HepG2 (cell line): ENCODE data around the gene AAMP. TPM values are rescaled to one million over a fixed set of nuclear protein-coding genes. Genes with fewer than 3 reads are reported as not detected.

Experiments
- FOXJ3 ChIP-seq: sonication (generic); formaldehyde crosslinking; IDR thresholded peaks from 2 replicates; pipeline ENCODE4 v1.4.0; 2020; ENCODE audit warnings: missing genetic modification reagents, mild to moderate bottlenecking, borderline replicate concordance
- PPARG ChIP-seq: conservative IDR thresholded peaks from 2 replicates; pipeline ENCODE4 v1.6.1; 2016; ENCODE audit warnings: missing biosample characterization, missing genetic modification reagents
- RARG ChIP-seq: sonication (generic); formaldehyde crosslinking; IDR thresholded peaks from 2 replicates; pipeline ENCODE4 v1.4.0; 2020; ENCODE audit warnings: low read depth, mild to moderate bottlenecking, missing genetic modification reagents
- SOX5 ChIP-seq: IDR thresholded peaks from 2 replicates; pipeline ENCODE4 v1.6.1; 2016; ENCODE audit warnings: borderline replicate concordance
- SP5 ChIP-seq: IDR thresholded peaks from 2 replicates; pipeline ENCODE4 v1.6.1; 2016; ENCODE audit warnings: low read depth, borderline replicate concordance
- TAF1 ChIP-seq: sonication (generic); formaldehyde crosslinking; IDR thresholded peaks from 2 replicates; pipeline ENCODE4 v1.4.0; 2020; ENCODE audit warnings: missing genetic modification reagents
- TBX3 ChIP-seq: fragments of 450-650 bp; IDR thresholded peaks from 2 replicates; pipeline ENCODE4 v1.6.1; 2017; ENCODE audit warnings: antibody characterized with exemption, mild to moderate bottlenecking, inconsistent platforms, borderline replicate concordance
- TEAD3 ChIP-seq: optimal IDR thresholded peaks from 2 replicates; pipeline ENCODE3; 2016; ENCODE audit warnings: borderline replicate concordance
- ZIK1 ChIP-seq: sonication (generic); formaldehyde crosslinking; IDR thresholded peaks from 2 replicates; pipeline ENCODE4 v1.5.0; 2020; ENCODE audit warnings: mild to moderate bottlenecking, low read depth, missing genetic modification reagents, borderline replicate concordance
- ZNF430 ChIP-seq: sonication (generic); formaldehyde crosslinking; IDR thresholded peaks from 2 replicates; pipeline ENCODE4 v1.9.0; 2021; ENCODE audit warnings: mild to moderate bottlenecking, missing genetic modification reagents
- ZNF563 ChIP-seq: sonication (generic); formaldehyde crosslinking; IDR thresholded peaks from 2 replicates; pipeline ENCODE4 v1.8.0; 2022; ENCODE audit warnings: mild to moderate bottlenecking, moderate library complexity, missing genetic modification reagents
- ZNF605 ChIP-seq: sonication (generic); formaldehyde crosslinking; IDR thresholded peaks from 2 replicates; pipeline ENCODE4 v1.8.0; 2022; ENCODE audit warnings: mild to moderate bottlenecking, missing genetic modification reagents
- polyA plus RNA-seq, 8 experiments: library from polyadenylated mRNA; depleted of rRNA in 3 of 8; stranded (reverse) in 7 of 8; unstranded in 1 of 8; fragments of >200 nt; fragmentation: Illumina TruSeq in 4 of 8; extraction: Trizol in 4 of 8; gene quantifications; 2 replicates each; pipeline versions ENCODE4 v1.2.1 to v1.2.3, GENCODE V29; 2011 to 2016; ENCODE audit warnings: low read depth in 4 of 8, missing spikeins in 1 of 8, mixed read lengths in 1 of 8; ENCODE audit not compliant: insufficient read depth in 1 of 8
- total RNA-seq, 5 experiments: library from RNA; depleted of rRNA; stranded (reverse); fragments of >200 nt; fragmentation: Illumina TruSeq; extraction: Trizol; gene quantifications; 2 replicates each; pipeline ENCODE4 v1.2.3, GENCODE V29; 2016; ENCODE audit warnings: low read depth in 1 of 5
- TF ChIP-seq, protein P1 (sequence below): sonication (generic); formaldehyde crosslinking; IDR thresholded peaks from 2 replicates; pipeline ENCODE4 v1.4.0; 2020; ENCODE audit warnings: missing genetic modification reagents, mild to moderate bottlenecking, borderline replicate concordance
- TF ChIP-seq, protein P2 (sequence below): sonication (generic); formaldehyde crosslinking; IDR thresholded peaks from 2 replicates; pipeline ENCODE4 v1.4.0; 2020; ENCODE audit warnings: low read depth, missing genetic modification reagents
- TF ChIP-seq, protein P3 (sequence below): sonication (generic); formaldehyde crosslinking; IDR thresholded peaks from 2 replicates; pipeline ENCODE4 v1.4.0; 2020; ENCODE audit warnings: missing genetic modification reagents
- TF ChIP-seq, protein P4 (sequence below): sonication (generic); formaldehyde crosslinking; IDR thresholded peaks from 2 replicates; pipeline ENCODE4 v1.5.1; 2020; ENCODE audit warnings: mild to moderate bottlenecking, missing genetic modification reagents
- TF ChIP-seq, protein P5 (sequence below): sonication (generic); formaldehyde crosslinking; IDR thresholded peaks from 2 replicates; pipeline ENCODE4 v1.4.0; 2020; ENCODE audit warnings: missing genetic modification reagents

The AAMP gene
- total and polyA plus RNA-seq, 2 of the 13 experiments (the other 11 are each of a cell fraction or from before 2014, with no cell fraction given) = 110 to 186 TPM

DNA sequence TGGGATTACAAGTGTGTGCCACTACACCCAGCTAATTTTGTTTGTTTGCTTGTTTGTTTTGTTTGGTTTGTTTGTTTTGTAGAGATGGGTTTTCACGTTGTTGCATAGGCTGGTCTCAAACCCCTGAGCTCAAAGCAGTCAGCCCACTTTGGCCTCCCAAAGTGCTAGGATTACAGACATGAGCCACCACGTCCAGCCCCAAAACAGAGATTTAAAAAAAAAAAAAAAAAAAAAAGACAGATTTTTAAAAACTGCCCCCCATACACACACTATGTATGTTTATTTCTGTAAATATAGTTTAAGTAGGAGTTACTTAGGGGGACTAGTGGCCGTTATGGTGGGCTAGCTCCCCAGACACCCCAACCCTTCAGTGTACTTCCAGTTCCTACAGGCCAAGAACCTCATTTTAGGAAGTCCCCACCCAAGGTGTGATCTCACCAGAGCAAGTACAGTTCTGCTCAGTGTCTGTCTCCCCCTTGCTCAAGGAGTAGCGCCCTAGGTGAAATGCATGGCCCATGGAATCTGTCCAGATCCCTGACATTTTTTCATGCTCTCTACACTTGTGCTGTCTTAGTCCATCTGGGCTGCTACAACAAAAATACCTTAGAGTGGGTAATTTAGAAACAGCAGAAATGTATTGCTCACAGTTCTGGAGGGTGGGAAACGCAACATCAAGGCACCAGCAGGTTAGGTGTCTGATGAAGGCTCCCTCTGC is 23.9 kb upstream of the AAMP start (continued):
- no peak for TF ChIP-seq ZNF563 (CRISPR knock-in tag)
- TF ChIP-seq ZNF605 (CRISPR knock-in tag) = 0 out of 2 replicates have a peak, but pooled peaks have one; percentile 19
- peak; percentile 25 for TF ChIP-seq TEAD3 (CRISPR knock-in tag)
- TF ChIP-seq PPARG (CRISPR knock-in tag) = no peak
- no peak for TF ChIP-seq TAF1 (CRISPR knock-in tag)
- TF ChIP-seq SP5 (CRISPR knock-in tag) = no peak
- TF ChIP-seq ZNF430 (CRISPR knock-in tag) = no peak
- TF ChIP-seq, protein P1, sequence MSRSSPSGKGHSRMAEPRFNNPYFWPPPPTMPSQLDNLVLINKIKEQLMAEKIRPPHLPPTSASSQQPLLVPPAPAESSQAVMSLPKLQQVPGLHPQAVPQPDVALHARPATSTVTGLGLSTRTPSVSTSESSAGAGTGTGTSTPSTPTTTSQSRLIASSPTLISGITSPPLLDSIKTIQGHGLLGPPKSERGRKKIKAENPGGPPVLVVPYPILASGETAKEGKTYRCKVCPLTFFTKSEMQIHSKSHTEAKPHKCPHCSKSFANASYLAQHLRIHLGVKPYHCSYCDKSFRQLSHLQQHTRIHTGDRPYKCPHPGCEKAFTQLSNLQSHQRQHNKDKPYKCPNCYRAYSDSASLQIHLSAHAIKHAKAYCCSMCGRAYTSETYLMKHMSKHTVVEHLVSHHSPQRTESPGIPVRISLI (CRISPR knock-in tag) = peak; percentile 12
- no peak for TF ChIP-seq ZIK1 (CRISPR knock-in tag)
- TF ChIP-seq, protein P2, sequence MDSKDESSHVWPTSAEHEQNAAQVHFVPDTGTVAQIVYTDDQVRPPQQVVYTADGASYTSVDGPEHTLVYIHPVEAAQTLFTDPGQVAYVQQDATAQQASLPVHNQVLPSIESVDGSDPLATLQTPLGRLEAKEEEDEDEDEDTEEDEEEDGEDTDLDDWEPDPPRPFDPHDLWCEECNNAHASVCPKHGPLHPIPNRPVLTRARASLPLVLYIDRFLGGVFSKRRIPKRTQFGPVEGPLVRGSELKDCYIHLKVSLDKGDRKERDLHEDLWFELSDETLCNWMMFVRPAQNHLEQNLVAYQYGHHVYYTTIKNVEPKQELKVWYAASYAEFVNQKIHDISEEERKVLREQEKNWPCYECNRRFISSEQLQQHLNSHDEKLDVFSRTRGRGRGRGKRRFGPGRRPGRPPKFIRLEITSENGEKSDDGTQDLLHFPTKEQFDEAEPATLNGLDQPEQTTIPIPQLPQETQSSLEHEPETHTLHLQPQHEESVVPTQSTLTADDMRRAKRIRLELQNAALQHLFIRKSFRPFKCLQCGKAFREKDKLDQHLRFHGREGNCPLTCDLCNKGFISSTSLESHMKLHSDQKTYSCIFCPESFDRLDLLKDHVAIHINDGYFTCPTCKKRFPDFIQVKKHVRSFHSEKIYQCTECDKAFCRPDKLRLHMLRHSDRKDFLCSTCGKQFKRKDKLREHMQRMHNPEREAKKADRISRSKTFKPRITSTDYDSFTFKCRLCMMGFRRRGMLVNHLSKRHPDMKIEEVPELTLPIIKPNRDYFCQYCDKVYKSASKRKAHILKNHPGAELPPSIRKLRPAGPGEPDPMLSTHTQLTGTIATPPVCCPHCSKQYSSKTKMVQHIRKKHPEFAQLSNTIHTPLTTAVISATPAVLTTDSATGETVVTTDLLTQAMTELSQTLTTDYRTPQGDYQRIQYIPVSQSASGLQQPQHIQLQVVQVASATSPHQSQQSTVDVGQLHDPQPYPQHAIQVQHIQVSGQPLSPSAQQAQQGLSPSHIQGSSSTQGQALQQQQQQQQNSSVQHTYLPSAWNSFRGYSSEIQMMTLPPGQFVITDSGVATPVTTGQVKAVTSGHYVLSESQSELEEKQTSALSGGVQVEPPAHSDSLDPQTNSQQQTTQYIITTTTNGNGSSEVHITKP (CRISPR knock-in tag) = no peak
- no peak for TF ChIP-seq SOX5
- TF ChIP-seq, protein P3, sequence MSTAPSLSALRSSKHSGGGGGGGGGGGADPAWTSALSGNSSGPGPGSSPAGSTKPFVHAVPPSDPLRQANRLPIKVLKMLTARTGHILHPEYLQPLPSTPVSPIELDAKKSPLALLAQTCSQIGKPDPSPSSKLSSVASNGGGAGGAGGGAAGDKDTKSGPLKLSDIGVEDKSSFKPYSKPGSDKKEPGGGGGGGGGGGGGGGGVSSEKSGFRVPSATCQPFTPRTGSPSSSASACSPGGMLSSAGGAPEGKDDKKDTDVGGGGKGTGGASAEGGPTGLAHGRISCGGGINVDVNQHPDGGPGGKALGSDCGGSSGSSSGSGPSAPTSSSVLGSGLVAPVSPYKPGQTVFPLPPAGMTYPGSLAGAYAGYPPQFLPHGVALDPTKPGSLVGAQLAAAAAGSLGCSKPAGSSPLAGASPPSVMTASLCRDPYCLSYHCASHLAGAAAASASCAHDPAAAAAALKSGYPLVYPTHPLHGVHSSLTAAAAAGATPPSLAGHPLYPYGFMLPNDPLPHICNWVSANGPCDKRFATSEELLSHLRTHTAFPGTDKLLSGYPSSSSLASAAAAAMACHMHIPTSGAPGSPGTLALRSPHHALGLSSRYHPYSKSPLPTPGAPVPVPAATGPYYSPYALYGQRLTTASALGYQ (CRISPR knock-in tag) = peak; percentile 29; the same call in 1 of the 2 replicates
- TF ChIP-seq, protein P4, sequence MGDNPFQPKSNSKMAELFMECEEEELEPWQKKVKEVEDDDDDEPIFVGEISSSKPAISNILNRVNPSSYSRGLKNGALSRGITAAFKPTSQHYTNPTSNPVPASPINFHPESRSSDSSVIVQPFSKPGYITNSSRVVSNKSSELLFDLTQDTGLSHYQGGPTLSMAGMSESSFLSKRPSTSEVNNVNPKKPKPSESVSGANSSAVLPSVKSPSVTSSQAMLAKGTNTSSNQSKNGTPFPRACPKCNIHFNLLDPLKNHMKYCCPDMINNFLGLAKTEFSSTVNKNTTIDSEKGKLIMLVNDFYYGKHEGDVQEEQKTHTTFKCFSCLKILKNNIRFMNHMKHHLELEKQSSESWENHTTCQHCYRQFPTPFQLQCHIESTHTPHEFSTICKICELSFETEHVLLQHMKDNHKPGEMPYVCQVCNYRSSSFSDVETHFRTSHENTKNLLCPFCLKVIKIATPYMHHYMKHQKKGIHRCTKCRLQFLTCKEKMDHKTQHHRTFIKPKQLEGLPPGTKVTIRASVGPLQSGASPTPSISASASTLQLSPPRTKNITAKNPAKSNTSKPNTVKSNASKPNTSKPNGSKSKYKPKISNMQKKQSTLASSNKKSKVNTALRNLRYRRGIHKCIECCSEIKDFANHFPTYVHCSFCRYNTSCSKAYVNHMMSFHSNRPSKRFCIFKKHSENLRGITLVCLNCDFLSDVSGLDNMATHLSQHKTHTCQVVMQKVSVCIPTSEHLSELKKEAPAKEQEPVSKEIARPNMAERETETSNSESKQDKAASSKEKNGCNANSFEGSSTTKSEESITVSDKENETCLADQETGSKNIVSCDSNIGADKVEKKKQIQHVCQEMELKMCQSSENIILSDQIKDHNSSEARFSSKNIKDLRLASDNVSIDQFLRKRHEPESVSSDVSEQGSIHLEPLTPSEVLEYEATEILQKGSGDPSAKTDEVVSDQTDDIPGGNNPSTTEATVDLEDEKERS (CRISPR knock-in tag) = no peak
- 0 out of 2 replicates have a peak, but pooled peaks have one; percentile 1 for TF ChIP-seq TBX3
- TF ChIP-seq RARG (CRISPR knock-in tag) = 0 out of 2 replicates have a peak, but pooled peaks have one; percentile 38
- TF ChIP-seq FOXJ3 (CRISPR knock-in tag) = 0 out of 2 replicates have a peak, but pooled peaks have one; percentile 21
- TF ChIP-seq, protein P5, sequence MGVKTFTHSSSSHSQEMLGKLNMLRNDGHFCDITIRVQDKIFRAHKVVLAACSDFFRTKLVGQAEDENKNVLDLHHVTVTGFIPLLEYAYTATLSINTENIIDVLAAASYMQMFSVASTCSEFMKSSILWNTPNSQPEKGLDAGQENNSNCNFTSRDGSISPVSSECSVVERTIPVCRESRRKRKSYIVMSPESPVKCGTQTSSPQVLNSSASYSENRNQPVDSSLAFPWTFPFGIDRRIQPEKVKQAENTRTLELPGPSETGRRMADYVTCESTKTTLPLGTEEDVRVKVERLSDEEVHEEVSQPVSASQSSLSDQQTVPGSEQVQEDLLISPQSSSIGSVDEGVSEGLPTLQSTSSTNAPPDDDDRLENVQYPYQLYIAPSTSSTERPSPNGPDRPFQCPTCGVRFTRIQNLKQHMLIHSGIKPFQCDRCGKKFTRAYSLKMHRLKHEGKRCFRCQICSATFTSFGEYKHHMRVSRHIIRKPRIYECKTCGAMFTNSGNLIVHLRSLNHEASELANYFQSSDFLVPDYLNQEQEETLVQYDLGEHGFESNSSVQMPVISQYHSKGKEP (CRISPR knock-in tag) = no peak
